Dedifferentiated amniotic fluid mesenchymal stem cell (primary cell): ENCODE data around the gene HPSE.

Experiments used
- DNase-seq: peaks from one replicate; pipeline ENCODE4 v3.0.0-alpha.2; 2016; ENCODE audit errors: extremely low spot score

Gene HPSE

GRCh38 chr4:83247415-83248357 lies 87.0 kb downstream of the HPSE start:
- DNase-seq = no peak
